Left ventricle myocardium inferior (tissue), 1 donor: ENCODE results near the gene PDZD4. TPM values are rescaled to one million over a fixed set of nuclear protein-coding genes. Genes with fewer than 3 reads are reported as not detected.

ENCODE experiments used
- DNase-seq: peaks from one replicate; pipeline ENCODE4 v3.0.0-alpha.2; 2020
- H3K27ac ChIP-seq: fragments of 200-600 bp; replicated peaks from 2 replicates; pipeline ENCODE4 v1.8.0; 2021
- H3K27me3 ChIP-seq: fragments of 200-600 bp; 2 replicates; pipeline ENCODE4 v1.8.0; 2021; ENCODE audit warnings: low read depth
- H3K36me3 ChIP-seq: fragments of 200-600 bp; 2 replicates; pipeline ENCODE4 v1.8.0; 2021
- H3K4me1 ChIP-seq: fragments of 200-600 bp; 2 replicates; pipeline ENCODE4 v1.8.0; 2021
- H3K4me3 ChIP-seq: fragments of 200-600 bp; 2 replicates; pipeline ENCODE4 v1.8.0; 2021; ENCODE audit warnings: mild to moderate bottlenecking, moderate library complexity
- H3K9me3 ChIP-seq: fragments of 200-600 bp; replicated peaks from 2 replicates; pipeline ENCODE4 v1.8.0; 2021
- CTCF ChIP-seq: fragments of 200-600 bp; IDR thresholded peaks from 2 replicates; pipeline ENCODE4 v1.8.0; 2021; ENCODE audit warnings: antibody characterized with exemption, mild to moderate bottlenecking, borderline replicate concordance
- intact Hi-C: fragments of 100-400 bp; cut with micrococcal nuclease; formaldehyde crosslinking; loops from one replicate; pipeline ENCODE4 v1.11.0; 2022
- total RNA-seq: library from RNA; stranded (reverse); fragmentation: NEBNext Ultra II Directional; extraction: Animal tissue kit (Norgen Biotek cat#: 25700); gene quantifications from one replicate; pipeline ENCODE4 v1.2.1, GENCODE V29; 2021
- donor health status: DM: no; HTN: yes; CAD: no; lungs with severe emphysema.

PDZD4 gene
- total RNA-seq, 1 donor from 2014 or later = 4.5 TPM

- intact Hi-C loops = no loop called here
- H3K27ac ChIP-seq = peak within 1 kb of the TSS; percentile 85
- H3K4me3 ChIP-seq = peak within 1 kb of the TSS; percentile 59
- no peaks in the 10 kb centered on the region for H3K9me3 ChIP-seq
- H3K4me1 ChIP-seq = peaks cover 27% of the 10 kb centered on the region
- peaks cover 8% of the 10 kb centered on the region for H3K36me3 ChIP-seq
- no peaks in the 10 kb centered on the region for H3K27me3 ChIP-seq
- TF ChIP-seq CTCF = no peak
- peak; percentile 33 for DNase-seq
Observed at GRCh38 chrX:153780678-153781427, 49.5 kb downstream of the PDZD4 start, which contains the start of gene SRPK3. TSS of gene SRPK3 (plus strand) at chrX:153781041. CDS start at chrX:153781087, 46 bp downstream.

DNA sequence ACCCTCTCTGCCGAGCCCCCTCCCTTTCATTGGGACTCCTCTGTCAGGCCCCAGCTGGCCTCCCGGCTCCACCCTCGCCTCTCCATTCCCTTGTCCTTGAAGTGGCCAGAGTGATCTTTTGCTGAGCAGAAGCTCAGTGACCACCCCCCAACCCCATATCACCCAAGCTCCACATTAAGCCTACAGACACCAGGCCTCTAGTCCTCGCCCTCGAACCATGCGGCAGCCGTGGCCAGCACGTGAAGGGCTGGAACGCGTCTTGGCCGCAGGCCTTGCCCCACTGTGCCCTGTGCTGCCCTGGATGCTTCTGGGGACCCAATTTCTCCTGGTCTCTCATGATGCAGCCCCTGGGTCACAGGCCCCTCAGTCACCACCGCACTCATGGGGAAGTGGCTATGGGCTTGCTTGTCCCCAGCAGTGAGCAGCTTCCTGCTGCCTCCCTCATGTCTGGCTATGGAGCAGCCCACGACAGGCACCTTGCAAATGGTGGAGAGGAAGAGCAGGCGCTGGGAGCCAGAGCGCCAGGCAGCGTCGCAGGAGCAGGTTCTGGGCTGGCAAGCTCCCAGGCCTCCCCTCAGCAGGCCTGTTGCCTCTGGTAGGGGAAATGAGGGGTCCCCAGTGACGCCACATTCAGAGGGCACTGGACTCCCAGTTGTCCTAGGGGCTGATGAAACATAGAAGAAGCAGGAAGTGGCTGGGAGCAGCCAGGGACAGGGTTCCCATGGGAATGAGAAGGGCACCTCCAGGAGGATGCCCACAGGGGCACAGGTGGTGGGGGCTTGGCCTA, 50.3 kb downstream of the PDZD4 start:
- peaks cover 27% of the 10 kb centered on the region for H3K4me1 ChIP-seq
- no peaks in the 10 kb centered on the region for H3K9me3 ChIP-seq
- peak overlapping the region; percentile 59 for H3K4me3 ChIP-seq
- DNase-seq = no peak
- intact Hi-C loops = no loop called here
- H3K36me3 ChIP-seq = peaks cover under 1% of the 10 kb centered on the region
- TF ChIP-seq CTCF = no peak
- H3K27me3 ChIP-seq = no peaks in the 10 kb centered on the region
- peak overlapping the region; percentile 85 for H3K27ac ChIP-seq

DNA sequence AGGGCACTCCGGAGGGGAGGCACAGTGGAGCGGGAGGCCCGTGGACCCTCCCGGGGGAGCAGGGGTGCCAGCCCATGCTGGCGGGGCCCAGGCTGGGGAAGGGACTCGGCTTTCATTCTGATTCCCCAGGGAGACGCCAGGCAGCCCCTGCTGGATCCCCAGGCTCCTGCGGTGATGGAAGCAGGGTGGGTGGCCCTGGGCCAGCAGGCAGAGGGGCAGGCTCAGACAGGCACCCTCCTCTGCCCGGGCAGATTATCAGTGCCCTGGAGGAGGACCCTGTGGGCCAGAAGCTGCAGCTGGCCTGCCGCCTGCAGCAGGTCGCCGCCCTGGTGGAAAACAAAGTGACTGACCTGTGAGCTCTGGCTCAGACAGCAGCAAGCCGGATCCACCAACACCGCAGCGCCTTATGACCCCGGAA, 51.7 kb downstream of the PDZD4 start:
- no peak for TF ChIP-seq CTCF
- H3K9me3 ChIP-seq = no peaks in the 10 kb centered on the region
- peaks cover 27% of the 10 kb centered on the region for H3K4me1 ChIP-seq
- intact Hi-C loops = no loop called here
- no peaks in the 10 kb centered on the region for H3K27me3 ChIP-seq
- no peak overlapping the region for H3K4me3 ChIP-seq
- no peak overlapping the region for H3K27ac ChIP-seq
- H3K36me3 ChIP-seq = no peaks in the 10 kb centered on the region
- DNase-seq = no peak

- Histone ChIP-seq H3K27ac (no peak overlapping the region), H3K4me3 (no peak overlapping the region), H3K27me3 (no peaks in the 10 kb centered on the region), H3K36me3 (no peaks in the 10 kb centered on the region), H3K9me3 (no peaks in the 10 kb centered on the region), H3K4me1 (peaks cover 27% of the 10 kb centered on the region)
- no peak for DNase-seq
- intact Hi-C loops = no loop called here
- no peak for TF ChIP-seq CTCF
Observed at GRCh38 chrX:153778181-153778580, 52.2 kb downstream of the PDZD4 start.

GRCh38 chrX:153777261-153778090, 52.9 kb downstream of the PDZD4 start:
- no peak overlapping the region for H3K4me3 ChIP-seq
- peak; percentile 6 for DNase-seq
- no peak overlapping the region for H3K27ac ChIP-seq
- intact Hi-C loops = no loop called here
- H3K4me1 ChIP-seq = peaks cover 24% of the 10 kb centered on the region
- no peak for TF ChIP-seq CTCF
- H3K27me3 ChIP-seq = no peaks in the 10 kb centered on the region
- H3K36me3 ChIP-seq = no peaks in the 10 kb centered on the region
- H3K9me3 ChIP-seq = no peaks in the 10 kb centered on the region
